ENCODE results near the gene MYO7B. TPM values are rescaled to one million over a fixed set of nuclear protein-coding genes. Genes with fewer than 3 reads are reported as not detected.

MYO7B gene
- total RNA-seq: not detected in 2 replicates

GRCh38 chr2:127535422-127535901 is at the start of gene MYO7B:
Gene MYO7B (plus strand): TSS chr2:127535683. CDS start chr2:127559723, 24,040 bp downstream.

GRCh38 chr2:127526132-127527000 is 9.1 kb upstream of the MYO7B start, which contains the start of gene IWS1:
Gene IWS1 (minus strand): TSS chr2:127526489. CDS start chr2:127526208, 281 bp downstream.

GRCh38 chr2:127645395-127646291 is 110.2 kb downstream of the MYO7B start, which contains the start of gene GPR17:
Gene GPR17 (plus strand): TSS chr2:127646153. CDS start chr2:127650736, 4,583 bp downstream.

GRCh38 chr2:127675331-127676261 is 140.1 kb downstream of the MYO7B start, which contains the start of gene LIMS2:
Gene LIMS2 (minus strand): TSS chr2:127675530. CDS start chr2:127675024, 506 bp downstream.

Other genes starting within 250 kb of the MYO7B start
- 27.7 and 38.2 TPM in 2 replicates for gene ERCC3, start 241.5 kb upstream of the MYO7B start, total RNA-seq
- gene MAP3K2, start 147.7 kb upstream of the MYO7B start, total RNA-seq: 39.0 and 74.7 TPM in 2 replicates
- gene PROC, start 117.3 kb upstream of the MYO7B start, total RNA-seq: 0.64 TPM in 1 of 2 replicates, not detected in the other
- gene IWS1, start 9.2 kb upstream of the MYO7B start, total RNA-seq: 47.5 and 67.7 TPM in 2 replicates
- not detected in 2 replicates for gene GPR17, start 110.5 kb downstream of the MYO7B start, total RNA-seq
- gene LIMS2, start 139.8 kb downstream of the MYO7B start, total RNA-seq: 0.21 TPM in 1 of 2 replicates, not detected in the other
- gene SFT2D3, start 165.8 kb downstream of the MYO7B start, total RNA-seq: 3.8 and 4.1 TPM in 2 replicates

All from nasal cavity respiratory epithelium epithelial cell of viscerocranial mucosa (primary cell).